ENCODE measurements around the gene MS4A4A. TPM values are rescaled to one million over a fixed set of nuclear protein-coding genes. Genes with fewer than 3 reads are reported as not detected.
"Not testable (repeated sequence)": the region's sequence is repeated elsewhere in the genome, so short reads cannot be mapped to it uniquely, and the experiment has no call there.

MS4A4A gene
- polyA plus RNA-seq (2012; ENCODE audit: insufficient read depth, insufficient read length), result not detected

DNA sequence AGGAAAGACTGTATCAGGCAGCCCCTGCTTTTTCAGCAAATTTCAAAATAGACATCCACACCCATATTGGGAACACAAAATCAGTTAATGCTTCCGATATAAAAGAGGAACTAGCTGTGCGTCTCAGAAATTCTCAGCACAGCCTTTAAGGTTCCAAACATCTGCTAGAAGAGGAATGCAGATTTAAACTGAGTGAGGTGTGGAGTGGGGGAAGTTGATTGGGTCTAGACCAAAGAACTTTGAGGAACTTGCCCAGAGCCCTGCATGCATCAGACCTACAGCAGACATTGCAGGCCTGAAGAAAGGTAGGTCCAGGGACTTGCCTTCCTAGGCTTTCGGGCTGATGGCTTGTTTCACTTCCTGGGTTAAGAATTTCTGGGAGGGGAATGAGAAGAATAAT lies at the start of gene MS4A4A:
Gene MS4A4A, plus strand, starts transcription at position 255 of the 400 bp plus-strand sequence. Its CDS starts 10 bp downstream, at position 265.
- H3K4me3 ChIP-seq (ENCODE audit: low read length), result no peak within 1 kb of the TSS
- DNase-seq (ENCODE audit: low read depth, low spot score), result no peak

DNA sequence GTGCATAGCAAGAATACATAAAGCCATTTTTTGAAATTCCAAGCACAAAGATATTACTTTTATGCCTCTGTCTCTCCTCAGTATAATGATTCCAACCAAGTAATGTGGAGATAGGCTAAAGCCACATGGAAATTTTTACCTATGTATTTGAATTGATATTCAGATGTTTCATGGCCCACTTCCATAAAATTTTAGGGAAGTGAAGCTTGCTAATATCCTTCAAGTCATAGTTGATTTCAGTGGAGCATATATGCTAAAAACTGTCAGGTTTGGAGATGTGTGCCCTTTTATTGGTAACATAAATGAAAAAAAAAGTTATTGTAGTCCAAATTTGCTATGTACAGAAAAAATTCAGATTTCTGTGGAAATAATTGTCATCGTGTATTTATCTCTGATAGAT lies 49.8 kb upstream of the MS4A4A start:
- DNase-seq (ENCODE audit: low read depth, low spot score), result no peak
- H3K4me3 ChIP-seq (ENCODE audit: low read length), result no peak overlapping the region

DNA sequence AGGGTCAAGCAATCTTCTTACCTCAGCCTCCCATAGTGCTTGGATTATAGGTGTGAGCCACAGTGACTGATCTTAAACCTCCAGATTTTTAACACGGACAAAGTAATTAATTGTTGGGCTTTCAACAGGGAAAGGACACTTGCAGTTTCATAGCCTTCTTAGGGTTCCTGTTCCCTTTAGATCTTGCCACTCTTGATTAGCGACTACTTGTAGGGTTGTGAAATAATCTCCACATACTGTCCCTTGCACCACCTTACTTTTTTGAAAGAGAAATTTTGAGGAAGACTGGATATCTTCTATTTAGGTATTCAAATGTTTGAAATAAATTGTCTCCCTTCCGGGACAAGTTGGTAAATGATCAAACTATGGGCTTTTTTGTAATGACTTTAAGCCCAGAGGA lies 45.1 kb upstream of the MS4A4A start:
- DNase-seq (ENCODE audit: low read depth, low spot score), result no peak
- no peak overlapping the region for H3K4me3 ChIP-seq (ENCODE audit: low read length)

DNA sequence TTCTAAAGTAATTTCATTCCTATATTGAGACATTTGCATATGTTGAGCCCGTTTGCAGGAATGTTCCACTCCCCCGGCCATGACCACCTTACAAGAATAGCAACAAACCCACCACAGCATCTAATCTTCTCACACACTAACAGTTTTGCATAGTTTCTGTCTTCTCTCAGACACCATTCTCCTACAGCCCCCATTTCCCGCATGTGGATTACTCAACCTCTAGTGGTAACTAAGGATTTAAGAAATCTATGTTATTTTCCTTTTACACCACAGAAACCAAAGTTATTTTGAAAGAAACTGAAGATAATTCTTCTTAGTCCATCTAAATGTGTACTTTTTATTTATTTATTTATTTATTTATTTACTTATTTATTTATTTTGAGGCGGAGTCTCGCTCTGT lies 39.8 kb upstream of the MS4A4A start:
- H3K4me3 ChIP-seq (ENCODE audit: low read length), result no peak overlapping the region
- DNase-seq (ENCODE audit: low read depth, low spot score), result no peak

DNA sequence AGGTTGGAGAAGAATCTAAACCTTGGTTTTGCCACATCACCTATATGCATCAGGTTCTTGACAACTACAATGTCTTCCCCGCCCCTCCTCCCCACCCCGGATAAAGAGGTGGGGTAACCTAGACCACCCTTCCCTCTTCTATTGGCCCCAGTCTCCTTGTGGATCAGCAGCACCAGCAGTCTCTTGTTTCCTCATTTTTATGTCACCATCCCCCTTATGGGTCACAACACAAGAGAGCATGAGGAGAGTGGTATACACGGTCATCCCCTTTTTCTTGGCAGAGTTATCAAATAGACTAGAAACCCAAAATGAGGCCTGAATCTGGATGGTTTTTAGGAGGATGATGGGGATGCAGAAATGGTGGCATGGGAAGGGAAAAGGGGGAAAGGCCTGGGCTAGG lies 38.7 kb upstream of the MS4A4A start:
- no peak overlapping the region for H3K4me3 ChIP-seq (ENCODE audit: low read length)
- DNase-seq (ENCODE audit: low read depth, low spot score), result no peak

DNA sequence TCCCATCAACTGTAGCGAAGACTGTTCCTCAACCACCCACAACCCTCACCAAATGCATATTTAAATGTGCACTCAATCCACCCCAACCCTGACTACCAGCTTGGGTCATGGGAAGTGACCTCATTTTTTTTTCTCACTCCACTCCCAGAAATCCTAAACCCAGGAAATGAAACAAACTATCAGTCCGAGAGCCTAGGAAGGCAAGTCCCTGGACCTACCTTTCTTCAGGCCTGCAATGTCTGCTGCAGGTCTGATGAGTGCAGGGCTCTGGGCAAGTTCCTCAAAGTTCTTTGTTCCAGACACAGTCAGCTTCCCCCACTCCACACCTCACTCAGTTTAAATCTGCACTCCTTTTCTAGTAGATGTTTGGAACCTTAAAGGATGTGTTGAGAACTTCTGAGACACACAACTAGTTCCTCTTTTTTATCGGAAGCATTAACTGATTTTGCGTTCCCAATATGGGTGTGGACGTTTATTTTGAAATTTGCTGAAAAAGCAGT lies 37.7 kb upstream of the MS4A4A start, which contains the start of gene MS4A4E:
Gene MS4A4E, minus strand, starts transcription at position 398 of the 500 bp plus-strand sequence. CDS start 13,082 bp downstream, outside the sequence.
- H3K4me3 ChIP-seq (ENCODE audit: low read length), result no peak within 1 kb of the TSS
- DNase-seq (ENCODE audit: low read depth, low spot score), result no peak

DNA sequence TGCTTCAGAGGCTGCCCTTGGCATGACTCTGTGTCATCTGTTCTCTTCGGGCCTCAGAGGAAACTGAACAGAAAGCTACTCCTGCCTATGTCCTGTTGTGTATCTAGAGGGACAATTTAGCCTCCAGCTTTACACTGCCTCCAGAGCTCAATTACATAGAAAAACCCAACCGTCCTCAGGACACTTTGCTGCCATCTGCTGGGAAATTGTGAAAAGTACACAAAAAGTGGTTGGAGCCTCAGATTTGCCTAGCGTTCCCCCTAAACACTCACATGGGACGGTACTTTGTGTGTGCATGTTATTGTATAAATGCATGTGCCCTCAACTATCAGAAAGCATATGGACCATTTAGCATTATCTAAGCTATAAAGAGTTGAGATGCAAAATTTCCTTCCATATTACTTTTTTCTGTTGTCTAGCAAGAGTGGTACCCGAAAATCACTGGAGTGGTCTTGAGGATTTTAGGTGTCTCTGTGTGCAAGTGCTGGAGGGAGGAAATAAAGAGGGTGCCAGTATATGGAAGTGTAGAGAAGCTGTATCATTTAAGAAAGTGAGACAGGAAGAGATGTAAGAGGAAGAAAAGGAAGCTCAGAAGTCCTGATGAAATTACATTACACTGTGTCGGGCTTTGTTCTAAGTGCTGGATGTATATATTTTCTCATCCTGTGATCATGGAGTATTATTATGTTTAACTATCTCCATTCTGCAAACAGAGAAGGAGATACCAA lies 28.8 kb upstream of the MS4A4A start:
- no peak overlapping the region for H3K4me3 ChIP-seq (ENCODE audit: low read length)
- peak; percentile 45 for DNase-seq (ENCODE audit: low read depth, low spot score)

DNA sequence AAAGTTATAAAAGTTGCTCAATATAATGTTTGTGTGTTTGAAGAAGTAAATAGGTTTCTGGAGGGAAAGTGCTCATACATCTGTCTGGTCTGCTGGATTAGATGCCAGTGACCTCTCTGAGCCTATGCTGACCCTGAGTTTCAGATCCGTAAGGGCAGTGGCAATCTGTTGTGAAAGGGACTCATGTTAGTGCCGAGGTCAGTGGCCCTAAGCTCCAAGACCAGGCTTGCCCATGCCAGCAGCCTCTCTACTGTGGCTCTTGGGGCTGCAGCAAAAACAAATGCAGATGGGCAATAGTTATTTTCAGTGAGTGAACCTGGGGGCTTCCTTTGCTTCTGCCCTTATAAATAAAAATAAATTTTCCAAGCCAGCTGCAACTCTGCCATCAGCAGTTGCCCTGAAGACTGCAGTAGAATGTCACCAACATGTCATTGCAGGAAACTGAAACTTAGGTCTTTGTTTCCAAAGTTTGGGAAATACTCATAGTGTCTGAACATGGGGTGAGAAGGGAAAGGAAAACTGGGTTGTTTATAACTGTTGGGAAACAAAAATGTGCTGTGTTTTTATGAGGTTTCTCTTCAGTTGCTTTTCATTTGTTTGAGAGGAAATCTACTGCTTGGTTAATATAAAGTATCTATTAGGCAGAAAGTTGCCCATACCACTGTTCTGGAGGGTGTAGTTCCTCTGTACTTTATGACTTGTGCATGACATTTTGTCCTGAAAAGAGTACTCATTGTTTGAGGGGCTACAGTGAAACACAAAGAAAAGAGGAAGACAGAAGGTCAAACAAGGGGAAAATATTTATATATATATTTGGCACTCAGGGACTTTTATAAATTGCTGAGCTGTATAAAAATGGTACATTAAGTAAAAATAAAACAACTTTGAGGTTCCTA lies 28.0 kb upstream of the MS4A4A start:
- DNase-seq (ENCODE audit: low read depth, low spot score), result no peak
- no peak overlapping the region for H3K4me3 ChIP-seq (ENCODE audit: low read length)

DNA sequence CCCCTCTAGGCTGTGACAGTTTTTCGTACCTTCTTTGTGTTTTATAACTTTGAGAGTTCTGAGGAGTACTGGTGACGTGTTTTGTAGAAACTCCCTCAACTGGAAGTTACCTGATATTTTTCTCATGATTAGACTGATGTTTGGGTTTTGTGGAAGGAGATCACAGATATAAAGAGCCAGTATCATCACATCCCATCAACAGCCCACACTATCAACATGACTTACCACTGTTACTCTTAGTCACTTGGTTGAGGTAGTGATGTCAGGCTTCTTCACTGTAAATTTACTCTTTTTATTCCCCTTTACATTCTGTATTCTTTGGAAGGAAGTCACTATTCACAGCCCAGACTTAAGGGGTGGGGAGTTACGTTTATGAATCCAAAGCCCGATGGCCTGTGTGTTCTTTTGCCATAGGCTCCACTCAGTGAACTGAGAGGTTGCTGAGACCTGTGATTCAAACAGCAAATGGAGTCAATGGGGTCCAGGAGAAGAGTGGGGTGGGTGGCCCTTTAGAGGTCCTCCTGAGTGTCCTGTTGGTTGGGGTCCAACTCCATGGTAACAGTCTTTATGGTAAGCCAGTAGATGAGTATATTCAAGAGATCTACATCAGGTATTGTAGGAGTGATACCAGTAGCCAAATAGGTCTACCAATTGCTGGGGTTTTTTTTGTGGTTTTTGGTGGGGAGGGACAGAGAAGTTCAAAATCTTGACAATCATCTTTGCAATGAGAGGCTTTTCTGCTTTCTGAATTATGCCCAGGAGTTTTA lies 22.3 kb upstream of the MS4A4A start:
- no peak for DNase-seq (ENCODE audit: low read depth, low spot score)
- H3K4me3 ChIP-seq (ENCODE audit: low read length), result no peak overlapping the region

DNA sequence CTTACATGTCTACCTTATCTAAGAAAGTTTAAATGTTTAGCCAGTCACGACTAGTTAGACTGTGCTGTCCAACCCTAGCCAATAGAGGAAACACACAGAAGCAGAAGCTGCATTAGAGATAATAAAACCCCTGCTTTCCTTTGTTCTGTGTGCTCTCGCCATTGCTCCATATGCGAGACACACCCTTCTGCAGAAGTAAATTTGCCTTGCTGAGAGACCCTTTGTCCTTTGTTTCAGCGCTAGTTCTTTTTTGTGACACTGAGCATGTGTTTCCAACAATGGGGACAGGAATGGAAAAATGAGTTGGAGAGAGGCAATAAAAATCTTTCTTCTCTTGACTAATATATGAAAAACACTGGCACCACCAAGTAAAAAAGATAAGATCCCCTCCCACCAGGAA lies 19.5 kb upstream of the MS4A4A start:
- DNase-seq (ENCODE audit: low read depth, low spot score), result no peak

DNA sequence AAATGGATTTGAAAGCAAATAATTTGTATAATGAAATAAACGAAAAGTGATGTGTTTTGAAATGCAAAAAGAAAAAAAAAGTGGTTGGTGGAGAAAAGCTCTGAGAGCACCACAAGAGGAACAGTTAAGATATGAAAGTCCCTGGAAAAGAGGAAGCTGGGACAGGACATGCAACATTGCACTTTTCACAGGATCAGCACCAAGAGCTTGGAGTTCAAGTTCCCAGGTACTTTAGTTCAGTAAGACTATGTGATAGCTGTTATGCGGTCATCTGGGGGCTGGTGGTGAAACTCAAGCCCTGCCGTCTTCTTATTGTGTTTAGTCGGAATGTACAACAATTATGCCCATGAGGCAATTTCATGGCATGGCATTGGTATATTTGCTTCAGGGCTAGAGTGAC lies 17.1 kb upstream of the MS4A4A start:
- DNase-seq (ENCODE audit: low read depth, low spot score), result no peak
- no peak overlapping the region for H3K4me3 ChIP-seq (ENCODE audit: low read length)

More for the DNA sequence above, 19.5 kb upstream of the MS4A4A start:
- no peak overlapping the region for H3K4me3 ChIP-seq (ENCODE audit: low read length)

DNA sequence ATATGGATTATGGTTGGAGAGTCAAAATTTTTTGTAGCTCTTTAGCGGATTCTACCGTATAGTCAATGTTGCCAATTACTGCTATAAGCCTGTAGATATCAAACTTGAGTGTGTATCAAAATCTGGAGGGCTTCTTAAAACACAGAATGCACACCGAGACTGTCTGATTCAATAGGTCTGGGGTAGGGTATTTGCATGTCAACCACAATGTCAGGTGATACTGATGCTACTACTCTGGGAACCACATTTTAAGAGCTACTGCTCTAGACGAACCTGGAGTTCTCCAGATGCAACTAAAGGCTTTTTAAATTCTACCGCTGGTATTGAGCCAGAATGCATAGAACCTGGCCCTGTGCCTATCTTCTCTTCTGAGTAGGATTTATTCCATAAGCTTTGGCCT lies 15.8 kb upstream of the MS4A4A start:
- no peak overlapping the region for H3K4me3 ChIP-seq (ENCODE audit: low read length)
- DNase-seq (ENCODE audit: low read depth, low spot score), result no peak

DNA sequence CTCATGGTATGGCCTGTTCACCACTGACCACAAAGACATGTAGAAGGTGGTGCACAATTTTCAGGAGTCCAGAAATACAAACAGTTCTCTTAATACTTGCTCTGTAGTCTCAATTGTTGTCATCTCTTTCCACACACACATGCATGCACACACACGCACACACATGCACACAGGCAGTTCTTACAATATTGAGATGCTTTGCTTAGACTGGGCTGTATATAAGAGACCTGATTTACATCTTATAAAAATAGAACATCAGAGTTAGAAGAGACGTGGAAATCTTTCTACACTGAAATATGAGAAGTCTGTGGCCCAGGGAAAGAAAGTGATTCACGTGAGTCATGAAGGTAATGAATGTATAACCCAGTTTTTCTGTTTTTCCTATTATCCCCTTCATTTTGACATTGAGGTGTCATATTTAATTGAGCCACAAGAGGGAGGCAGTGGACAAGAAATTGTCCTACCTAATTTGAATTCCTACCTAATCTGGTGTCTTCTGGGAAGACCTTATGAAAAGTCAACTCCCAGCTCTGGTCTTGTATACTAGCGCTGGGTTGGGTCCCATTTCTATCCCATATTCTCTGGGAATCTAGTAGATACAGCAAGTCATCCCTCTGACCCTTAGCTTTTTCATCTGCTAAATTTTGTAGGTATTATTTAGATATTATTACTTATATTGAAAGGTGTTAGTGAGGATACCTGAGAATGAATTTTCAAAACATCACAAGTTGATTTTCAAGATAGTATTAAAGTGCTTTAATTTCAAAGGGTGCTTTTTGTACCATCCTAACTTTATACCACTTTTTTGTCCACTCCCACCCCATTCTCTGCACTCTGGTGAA lies 14.9 kb upstream of the MS4A4A start:
- peak; percentile 22 for DNase-seq (ENCODE audit: low read depth, low spot score)
- H3K4me3 ChIP-seq (ENCODE audit: low read length), result no peak overlapping the region

DNA sequence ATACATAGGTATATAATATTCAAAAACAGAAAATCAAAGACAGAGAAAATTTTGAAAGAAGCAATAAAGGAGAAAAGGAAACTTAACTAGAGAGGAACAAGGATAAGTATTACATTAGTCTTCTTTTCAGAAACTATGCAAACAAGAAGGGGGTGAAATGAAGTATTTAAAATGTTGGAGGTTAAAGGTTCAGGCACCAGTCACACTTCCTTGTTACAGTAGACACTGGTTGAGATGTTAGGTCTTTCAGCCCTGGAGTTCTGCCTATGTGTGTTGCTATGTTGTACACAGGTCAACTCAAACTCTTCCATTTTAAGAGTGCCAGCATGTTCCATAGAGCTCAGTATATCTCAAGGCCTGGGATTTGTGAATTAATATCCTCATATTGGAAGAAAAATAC lies 6.0 kb upstream of the MS4A4A start:
- DNase-seq (ENCODE audit: low read depth, low spot score), result no peak
- H3K4me3 ChIP-seq (ENCODE audit: low read length), result no peak overlapping the region

DNA sequence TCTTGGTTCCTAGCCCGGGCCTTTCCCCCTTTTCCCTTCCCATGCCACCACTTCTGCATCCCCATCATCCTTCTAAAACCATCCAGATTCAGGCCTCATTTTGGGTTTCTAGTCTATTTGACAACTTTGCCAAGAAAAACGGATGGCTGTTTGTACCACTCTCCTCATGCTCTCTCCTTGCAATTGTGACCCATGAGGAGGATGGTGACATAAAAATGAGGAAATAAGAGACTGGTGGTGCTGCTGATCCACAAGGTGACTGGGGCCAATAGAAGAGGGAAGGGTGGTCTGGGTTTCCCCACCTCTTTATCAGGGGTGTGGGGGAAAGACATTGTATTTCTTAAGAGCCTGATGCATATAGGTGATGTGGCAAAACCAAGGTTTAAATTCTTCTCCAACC lies 1.0 kb downstream of the MS4A4A start:
- no peak overlapping the region for H3K4me3 ChIP-seq (ENCODE audit: low read length)
- no peak for DNase-seq (ENCODE audit: low read depth, low spot score)

DNA sequence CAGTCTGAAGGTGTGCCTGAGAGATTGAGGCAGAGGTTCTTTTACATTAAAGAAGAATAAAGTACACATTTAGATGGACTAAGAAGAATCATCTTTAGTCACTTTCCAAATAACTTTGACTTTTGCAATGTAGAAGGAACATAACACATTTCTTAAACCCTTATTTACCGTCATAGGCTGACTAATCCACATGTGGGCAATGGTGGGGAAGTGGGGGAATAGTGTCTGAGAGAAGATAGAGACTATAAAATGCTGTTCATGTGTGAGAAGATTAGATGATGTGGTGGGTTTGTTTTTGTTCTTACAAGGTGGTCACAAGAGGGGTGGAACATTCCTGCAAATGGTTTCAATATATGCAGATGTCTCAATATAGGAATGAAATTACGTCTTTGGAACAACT lies 1.8 kb downstream of the MS4A4A start:
- DNase-seq (ENCODE audit: low read depth, low spot score), result no peak

DNA sequence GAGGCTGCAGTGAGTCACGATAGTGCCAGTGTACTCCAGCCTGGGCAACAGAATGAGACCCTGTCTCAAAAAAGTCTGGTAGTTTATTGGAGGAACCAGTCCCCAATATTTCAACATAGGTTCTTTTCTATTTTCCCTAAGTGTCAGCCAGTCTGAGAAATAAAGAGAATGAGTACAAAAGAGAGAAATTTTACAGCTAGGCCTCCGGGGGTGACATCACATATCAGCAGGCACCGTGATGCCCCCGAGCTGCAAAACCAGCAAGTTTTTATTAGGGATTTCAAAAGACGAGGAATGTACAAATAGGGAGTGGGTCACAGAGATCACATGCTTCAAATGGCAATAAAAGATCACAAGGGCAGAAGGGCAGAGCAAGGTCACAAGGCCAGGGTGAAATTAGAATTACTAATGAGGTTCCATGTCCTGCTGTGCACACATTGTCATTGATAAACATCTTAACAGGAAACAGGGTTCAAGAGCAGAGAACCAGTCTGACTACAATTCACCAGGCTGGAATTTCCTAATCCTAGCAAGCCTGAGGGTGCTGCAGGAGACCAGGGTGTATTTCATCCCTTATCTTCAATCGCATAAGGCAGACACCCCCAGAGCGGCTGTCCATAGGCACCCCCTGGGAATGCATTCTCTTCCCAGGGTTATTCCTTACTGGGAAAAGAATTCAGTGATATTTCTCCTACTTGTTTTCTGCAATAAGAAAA lies 5.1 kb downstream of the MS4A4A start:
- DNase-seq (ENCODE audit: low read depth, low spot score); H3K4me3 ChIP-seq (ENCODE audit: low read length): not testable (repeated sequence)

More for the DNA sequence above, 1.8 kb downstream of the MS4A4A start:
- H3K4me3 ChIP-seq (ENCODE audit: low read length), result no peak overlapping the region

DNA sequence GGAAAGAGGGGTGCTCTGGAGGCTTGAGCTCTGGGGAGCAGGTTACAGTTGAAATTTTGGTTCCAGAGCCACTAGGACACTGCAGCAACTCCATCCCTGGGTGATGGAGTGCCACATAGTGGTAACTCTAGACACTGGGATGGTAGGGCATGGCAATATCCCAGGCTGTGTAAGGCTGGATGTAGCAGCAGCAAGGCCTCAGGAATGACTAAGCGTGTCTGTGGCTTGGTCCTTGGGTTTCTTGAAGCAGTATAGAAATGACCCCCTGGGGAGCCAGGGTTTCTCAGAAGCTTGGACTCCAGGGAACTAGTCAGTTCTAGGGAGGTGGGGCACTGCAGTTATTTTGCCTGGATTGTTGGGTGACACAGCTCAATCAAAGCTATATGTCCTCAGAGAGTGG lies 8.1 kb downstream of the MS4A4A start:
- H3K4me3 ChIP-seq (ENCODE audit: low read length), result no peak overlapping the region
- no peak for DNase-seq (ENCODE audit: low read depth, low spot score)
